Stimulated activated naive CD8-positive, alpha-beta T cell treated with anti-CD3 and anti-CD28 coated beads, Interleukin-15, Interleukin-2, amounts not matched to agents 100 U/mL and 50 U/mL, for 24 hours (primary cell): ENCODE data around the gene CFAP45.

Experiments
- ATAC-seq: fragments of 150-1000 bp; cut with Tn5 transposase; one replicate; pipeline ENCODE4 v1.10.0; 2021
- DNase-seq: peaks from one replicate; pipeline ENCODE4 v3.0.0; 2021

CFAP45 gene

GRCh38 chr1:159923203-159924024 is 23.4 kb upstream of the CFAP45 start:
- DNase-seq = peak; percentile 86
- ATAC-seq = peak; percentile 48

DNA sequence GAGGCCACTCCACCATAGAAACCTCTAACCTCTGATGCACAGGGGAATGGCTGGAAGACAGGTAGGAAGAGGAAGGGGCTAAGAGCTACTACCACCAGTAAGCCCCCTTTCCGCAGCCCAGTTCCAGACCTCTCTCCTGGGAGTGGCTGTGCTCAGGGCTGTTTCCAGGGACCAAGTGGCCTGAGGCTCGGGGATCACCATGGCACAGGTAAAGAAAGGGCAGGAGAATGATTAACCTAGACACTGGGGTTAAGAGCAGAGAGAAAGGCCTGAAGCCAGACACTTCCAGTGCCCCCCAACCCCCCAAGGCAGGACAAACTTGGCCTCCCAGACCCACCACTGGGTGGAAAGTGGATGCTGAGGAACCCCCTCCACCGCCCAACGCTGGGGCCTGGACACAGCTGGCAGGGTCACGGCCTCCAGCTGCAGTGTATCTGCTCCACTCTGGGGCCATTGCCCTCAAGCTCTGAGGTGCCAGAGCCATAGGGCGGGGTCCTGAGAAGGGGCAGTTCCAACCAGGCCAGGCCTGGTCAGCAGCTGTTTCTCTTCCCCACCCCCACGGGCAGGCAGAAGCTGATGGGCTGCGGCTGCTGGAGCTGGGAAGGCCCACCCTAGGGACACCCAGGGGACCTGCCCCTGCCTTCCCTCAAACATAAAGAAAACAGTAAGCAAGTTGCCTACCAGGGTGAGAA is 22.7 kb upstream of the CFAP45 start:
- DNase-seq (no peak), ATAC-seq (no peak)

DNA sequence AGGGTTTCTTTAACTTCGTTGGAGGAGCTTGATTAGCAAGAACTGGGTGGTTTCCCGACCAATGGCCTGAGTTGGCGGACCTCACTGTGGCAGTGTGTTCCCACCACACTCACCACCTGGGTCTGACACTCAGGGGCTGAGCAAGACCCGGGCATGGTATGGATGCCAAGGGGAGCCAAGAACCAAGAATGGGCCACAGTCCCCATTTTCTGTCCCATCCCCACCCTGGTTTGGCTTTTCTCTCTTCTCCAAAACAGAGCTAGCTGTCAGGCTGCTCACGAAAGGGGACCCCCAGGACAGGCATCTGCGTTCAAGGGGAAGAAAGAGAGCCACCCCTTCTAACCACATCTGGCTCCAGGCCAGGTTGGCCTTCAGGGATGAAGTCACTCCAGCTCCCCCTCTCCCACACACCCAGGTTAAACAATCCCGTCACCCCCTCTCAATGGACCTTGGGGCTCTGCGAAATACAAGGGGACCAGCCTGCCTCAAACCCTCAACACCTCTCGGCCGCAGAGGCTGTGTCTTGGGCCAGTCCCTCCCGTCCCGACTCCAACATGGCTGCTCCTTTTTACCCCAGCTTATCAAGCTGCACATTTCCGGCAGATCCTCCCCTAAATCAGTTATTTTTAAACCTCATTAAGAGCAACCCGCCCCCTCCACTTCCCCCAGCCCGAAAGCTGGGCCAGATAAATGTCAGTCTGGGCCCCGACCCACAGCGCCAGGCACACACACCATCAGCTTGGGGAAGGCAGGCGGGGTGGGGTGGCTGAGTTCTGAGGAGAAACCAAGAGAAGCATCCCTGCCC is 21.9 kb upstream of the CFAP45 start:
- DNase-seq = peak; percentile 56

DNA sequence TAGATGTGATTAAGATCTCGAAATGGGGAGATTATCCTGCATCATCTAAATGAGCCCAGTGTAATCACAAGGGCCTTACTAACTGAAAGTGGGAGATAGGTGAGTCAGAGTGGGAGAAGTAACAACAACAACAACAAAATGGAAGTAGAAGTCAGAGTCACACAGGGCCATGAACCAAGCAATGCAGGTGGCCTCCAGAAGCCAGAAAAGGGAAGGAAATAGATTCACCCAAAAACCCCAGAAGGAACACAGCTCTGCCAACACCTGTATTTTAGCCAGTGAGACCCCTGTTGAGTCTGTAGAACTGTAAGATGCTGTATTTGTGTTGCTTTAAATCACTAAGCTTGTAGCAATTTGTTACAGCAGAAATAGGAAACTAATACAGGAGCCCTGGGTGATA is 21.3 kb upstream of the CFAP45 start:
- ATAC-seq (no peak), DNase-seq (no peak)

More for the DNA sequence above, 21.9 kb upstream of the CFAP45 start:
- ATAC-seq = no peak

DNA sequence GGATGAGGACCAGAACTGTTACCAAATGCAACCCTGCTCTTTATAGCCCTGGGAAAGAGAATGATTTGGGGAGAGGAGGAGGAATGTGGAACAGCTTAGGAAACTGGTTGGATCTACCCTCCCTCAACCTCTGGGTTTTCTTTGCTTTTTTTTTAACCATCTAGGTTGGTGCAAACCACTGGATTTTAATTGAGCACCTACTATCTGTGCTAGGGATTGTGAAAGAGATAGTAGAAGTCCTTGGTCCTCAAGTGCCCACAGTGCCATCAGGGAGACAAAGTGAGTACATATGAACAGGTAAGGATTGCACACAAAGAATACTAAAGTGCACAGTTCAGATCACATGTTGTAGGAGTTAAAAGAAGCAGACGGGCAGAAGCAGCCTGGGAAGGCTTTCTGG is 20.7 kb upstream of the CFAP45 start:
- ATAC-seq (no peak), DNase-seq (no peak)

- ATAC-seq (no peak), DNase-seq (no peak)
Measured at GRCh38 chr1:159920202-159920601, 20.2 kb upstream of the CFAP45 start.

DNA sequence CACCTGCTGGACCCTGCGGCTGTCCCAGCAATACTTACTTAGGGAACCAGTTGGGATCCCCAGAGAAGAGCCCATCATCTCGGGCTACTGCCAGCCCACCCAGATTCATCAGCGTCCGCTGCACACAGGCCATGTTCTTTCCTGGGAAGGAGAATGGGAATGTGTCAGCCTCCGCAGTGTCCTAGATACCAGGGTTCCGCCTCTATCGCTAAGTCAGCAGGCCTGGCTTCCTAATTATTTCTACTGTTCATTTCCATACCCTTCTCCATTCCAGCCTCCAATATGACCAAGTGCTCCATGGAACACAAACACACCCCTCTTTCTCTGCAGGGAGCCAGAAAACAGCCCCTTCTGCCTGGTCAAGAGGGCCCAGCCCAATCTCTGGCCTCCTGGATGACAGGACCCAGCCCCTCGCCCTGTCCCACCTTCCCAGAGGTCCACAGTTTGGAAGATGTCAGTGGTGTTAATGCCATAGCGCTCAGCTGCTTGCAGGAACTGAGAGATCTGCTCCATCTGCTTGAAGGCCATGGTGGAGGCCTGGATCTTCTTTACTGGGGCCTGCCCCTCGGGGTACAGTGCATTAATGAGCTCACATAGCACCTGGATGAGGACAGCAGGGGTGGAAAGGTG is 19.4 kb upstream of the CFAP45 start:
- DNase-seq (no peak), ATAC-seq (no peak)

DNA sequence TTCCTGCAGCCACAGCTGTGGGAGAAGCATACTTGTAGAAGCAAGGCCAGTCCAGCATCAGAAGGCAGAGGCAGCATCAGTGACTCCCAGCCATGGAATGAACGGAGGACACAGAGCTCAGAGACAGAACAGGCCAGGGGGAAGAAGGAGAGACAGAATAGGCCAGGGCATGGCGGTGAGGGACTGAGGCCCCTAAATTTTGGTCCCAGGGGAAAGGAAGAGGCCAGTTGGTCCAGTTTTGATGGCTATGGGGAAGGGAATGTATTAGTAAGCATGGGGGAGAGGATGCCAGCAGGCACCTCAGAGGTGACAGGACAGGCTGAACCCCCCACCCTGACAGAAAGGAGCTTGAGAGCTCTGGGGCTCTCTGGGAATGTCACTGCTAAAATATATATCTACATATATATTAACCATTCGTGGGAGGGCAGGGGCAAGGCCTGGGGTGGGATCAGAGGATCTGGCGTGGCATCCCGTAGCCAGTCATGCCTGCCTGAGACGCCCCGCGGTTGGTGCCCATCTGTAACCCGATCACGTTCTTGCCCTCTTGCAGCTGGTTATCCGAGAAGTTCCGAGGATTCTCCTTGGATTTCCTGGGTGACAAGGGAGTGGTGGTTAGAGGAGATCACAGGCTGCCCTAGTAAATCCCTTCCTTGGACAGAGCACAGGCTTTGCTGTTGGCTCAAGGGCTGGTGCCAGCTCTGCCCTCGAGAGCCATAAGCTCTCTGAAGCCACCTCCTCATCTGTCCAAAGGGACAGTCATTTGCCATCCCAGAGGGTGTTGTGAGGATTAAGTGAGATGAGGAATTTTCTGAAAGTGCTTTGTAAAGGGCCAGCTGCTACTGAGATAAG is 18.6 kb upstream of the CFAP45 start:
- DNase-seq (no peak), ATAC-seq (no peak)

DNA sequence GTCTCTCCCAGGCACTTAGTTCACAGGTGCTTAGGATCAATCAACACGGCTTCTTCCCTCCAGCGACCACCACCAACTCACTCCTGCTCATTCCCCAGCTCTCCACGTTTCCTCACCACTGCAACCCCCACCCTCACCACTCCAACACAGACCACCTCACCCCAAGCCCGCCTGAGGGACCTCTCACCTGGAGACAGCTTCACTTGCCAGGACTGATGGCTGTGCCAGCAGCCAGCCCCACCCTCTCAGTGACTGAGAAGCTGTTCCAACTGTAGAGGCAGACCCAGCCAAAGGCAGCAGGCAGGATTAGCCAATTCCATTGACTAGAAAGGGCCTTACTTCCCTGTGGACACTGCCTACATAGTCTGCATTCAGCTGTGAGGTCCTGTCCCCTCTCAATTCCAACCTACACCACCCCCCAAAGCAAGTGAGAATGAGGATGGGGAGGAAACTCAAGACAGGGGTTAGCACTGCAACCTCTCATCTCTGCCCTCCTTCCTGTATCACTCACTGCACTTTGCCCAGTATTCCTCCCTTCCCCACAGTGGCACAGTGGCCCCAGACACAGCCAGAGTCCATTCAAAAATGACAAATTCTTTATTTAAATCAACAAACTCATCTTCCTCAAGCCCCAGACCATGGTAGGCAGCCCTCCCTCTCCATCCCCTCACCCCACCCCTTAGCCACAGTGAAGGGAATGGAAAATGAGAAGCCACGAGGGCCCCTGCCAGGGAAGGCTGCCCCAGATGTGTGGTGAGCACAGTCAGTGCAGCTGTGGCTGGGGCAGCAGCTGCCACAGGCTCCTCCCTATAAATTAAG is 17.8 kb upstream of the CFAP45 start:
- ATAC-seq (peak; percentile 7), DNase-seq (no peak)

- DNase-seq (no peak), ATAC-seq (no peak)
Measured at GRCh38 chr1:159916242-159917051, 16.5 kb upstream of the CFAP45 start.

DNA sequence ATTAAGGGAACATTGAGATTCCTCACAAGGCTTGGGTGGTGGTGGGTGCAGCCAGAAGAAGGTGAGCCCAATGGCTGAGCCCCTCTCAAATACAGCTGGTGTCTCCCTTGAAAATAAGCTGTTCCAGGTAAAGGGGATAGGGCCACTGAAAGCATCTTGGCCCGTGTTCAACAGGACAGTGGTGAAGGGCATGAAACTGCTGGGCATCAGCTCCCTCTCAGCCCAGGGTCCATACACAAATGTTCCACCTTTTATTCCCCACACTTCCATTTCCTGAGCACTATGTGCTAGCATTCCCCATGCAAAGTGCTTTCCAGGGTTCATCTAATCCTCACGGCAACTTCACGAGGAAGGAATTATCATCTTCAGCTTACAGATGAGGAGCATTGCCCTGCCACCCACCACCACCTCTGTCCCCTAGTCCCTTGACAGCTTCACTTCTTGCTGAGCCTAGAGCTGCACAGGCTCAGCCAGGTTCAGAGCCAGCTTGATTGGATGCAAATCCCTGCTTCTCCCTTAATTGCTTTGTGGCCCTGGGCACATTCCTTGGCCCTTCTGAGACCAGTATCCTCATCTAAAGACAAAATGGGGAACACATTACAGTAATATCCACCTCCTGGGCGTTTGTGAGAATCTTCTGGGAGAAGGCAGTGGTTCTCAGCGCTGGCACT is 15.7 kb upstream of the CFAP45 start:
- ATAC-seq (no peak), DNase-seq (no peak)

DNA sequence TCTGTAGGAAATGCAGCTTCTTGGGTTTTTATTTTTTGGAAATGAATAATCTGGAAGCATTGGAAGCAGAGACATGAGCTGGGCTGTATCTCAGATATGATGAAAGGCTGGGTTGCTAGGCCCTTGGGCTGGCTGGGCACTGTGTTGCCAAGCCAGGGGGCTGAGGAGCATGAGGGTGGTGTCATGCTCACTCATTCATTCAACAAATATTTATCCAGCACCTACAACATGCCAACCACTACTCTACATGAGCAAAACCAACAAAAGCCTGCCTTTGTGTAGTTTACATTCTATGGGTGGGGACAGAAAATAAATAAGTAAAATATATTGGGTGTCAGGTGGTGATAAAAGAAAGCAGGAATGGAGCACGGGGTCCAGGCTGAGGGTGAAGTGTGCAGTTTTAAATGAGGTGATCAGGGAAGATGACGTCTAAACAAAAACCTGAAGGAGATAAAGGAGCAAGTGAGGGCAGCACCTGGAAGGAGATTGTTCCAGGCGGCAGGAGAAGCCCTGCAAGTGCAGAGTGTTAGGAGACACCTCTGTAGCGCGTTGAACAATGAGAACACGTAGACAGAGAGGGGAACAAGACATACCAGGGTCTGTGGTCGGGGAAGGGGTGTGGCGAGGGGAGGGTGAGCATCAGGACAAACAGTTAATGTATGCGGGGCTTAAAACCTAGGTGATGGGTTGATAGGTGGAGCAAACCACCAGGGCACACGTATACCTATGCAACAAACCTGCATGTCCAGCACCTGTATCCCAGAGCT is 14.5 kb upstream of the CFAP45 start:
- ATAC-seq (no peak), DNase-seq (no peak)

DNA sequence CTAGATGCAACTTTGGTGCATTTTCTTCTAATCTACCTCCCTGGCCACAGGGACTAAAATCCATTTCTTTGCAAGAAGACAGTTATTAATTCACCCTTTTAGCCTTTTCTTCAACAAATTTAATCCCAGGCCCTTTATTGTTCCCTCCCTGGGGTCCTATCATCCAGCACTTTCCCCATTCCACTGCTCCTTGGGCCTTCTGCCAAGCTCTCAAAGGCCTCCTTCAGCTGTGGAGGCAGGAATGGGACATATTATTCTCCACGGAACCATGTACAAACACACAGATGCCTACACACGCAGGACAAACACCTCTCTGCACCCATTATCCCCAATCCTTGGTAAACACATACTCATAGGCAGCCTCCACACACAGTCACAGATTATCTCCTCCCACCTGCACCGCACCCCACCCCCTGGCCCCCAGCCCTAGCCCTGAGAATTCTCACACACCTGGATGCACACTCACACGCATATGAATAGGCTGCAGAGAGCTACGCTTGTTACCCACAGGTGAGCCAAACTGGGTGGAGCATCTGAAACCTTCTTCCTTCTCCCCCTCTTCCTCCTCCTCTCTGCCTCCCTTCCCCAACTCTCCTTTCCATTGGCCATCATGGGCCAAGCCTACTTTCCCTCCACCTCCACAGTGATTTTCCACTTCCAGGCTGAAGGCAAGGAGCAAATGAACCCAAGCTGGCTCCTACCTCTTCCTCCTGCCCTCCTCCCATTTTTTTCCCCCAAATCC is 13.7 kb upstream of the CFAP45 start:
- ATAC-seq (no peak), DNase-seq (no peak)

DNA sequence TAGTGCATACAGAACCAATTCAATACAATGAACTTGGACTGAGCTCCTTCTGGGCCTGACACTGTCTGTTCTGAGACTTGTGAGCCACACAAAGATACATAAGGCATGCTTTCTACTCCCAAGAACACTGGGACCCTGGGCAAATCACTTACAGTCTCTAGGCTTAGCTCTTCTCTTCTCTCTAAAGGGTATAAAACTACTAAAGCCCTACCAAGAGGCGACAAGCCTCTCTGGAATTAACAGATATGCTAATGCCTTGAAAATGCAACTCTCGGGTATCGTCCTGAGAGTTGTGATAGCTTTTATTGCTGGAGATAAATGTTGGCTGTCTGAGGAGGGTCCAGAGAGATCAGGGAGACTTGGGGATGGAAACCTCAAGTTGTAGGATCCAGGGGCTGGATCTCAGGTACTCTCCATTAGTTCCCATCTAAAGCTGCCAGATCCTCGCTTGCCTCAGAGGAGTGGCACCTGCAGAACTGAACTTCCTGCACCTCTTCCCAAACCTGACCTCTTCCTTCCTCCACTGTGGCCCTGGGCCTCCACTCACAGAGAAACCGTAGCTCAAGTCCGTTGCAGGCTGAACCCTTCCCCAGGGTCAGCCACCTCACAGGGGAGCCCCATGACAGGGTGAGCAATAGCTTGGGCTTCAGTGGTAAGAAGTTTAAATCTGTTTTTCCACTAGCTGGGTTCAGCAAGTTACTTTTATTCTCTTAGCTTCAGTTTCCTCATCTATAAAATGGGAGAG is 11.5 kb upstream of the CFAP45 start:
- DNase-seq (peak; percentile 42), ATAC-seq (peak; percentile 38)

GRCh38 chr1:159908031-159908940 is 8.3 kb upstream of the CFAP45 start:
- no peak for DNase-seq
- no peak for ATAC-seq

DNA sequence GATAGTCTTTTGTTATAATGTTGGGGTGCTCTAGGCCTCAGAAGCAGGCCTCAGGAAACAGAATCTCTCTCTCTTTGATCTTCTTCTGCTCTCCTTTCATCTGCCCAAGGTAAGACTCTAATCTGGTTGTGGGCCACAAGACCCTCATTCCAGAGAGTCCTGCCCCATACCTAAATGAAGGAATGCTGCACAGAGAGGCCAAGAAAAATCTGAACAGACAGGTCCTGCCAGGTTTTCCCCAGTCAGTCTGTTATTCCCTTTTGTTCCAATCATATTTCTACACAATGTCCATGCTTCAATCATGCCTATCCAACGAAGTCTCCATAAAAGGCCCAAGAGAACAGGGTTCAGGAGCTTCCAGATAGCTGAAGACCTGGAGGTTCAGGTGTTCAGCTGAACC is 7.0 kb upstream of the CFAP45 start:
- DNase-seq = no peak
- ATAC-seq = no peak
